Forelimb muscle (tissue), 1 donor: ENCODE data around the gene GABPB2. TPM values are rescaled to one million over a fixed set of nuclear protein-coding genes. Genes with fewer than 3 reads are reported as not detected.
"Not testable (repeated sequence)": the region's sequence is repeated elsewhere in the genome, so short reads cannot be mapped to it uniquely, and the experiment has no call there.

Source experiments
- DNase-seq: peaks from one replicate; pipeline ENCODE4 v3.0.0-alpha.2; 2013; ENCODE audit warnings: low read depth
- polyA plus RNA-seq: library from polyadenylated mRNA; unstranded; fragments of 120-200 nt; gene quantifications from one replicate; pipeline ENCODE4 v1.2.1, GENCODE V29; 2013; ENCODE audit not compliant: insufficient read length

Gene GABPB2
- polyA plus RNA-seq, 1 donor: 5.2 TPM

GRCh38 chr1:151060007-151060656 is 10.4 kb upstream of the GABPB2 start, which contains the start of gene MLLT11:
MLLT11 (plus strand) TSS chr1:151060397; CDS start chr1:151067225, 6,828 bp downstream.
- DNase-seq: peak; percentile 76

- no peak for DNase-seq
Measured at GRCh38 chr1:151060657-151061421, 9.7 kb upstream of the GABPB2 start.

- no peak for DNase-seq
Measured at GRCh38 chr1:151061704-151062103, 8.9 kb upstream of the GABPB2 start.

- DNase-seq: no peak
Measured at GRCh38 chr1:151062741-151063371, 7.7 kb upstream of the GABPB2 start.

- DNase-seq: no peak
Measured at GRCh38 chr1:151065089-151065645, 5.4 kb upstream of the GABPB2 start.

- no peak for DNase-seq
Measured at GRCh38 chr1:151067185-151067584, 3.4 kb upstream of the GABPB2 start.

GRCh38 chr1:151069103-151069486 is 1.5 kb upstream of the GABPB2 start:
- DNase-seq: no peak

GRCh38 chr1:151072224-151072623 is 1.7 kb downstream of the GABPB2 start:
- no peak for DNase-seq

- DNase-seq: no peak
Measured at GRCh38 chr1:151085953-151086559, 15.5 kb downstream of the GABPB2 start.

- not testable (repeated sequence) for DNase-seq
Measured at GRCh38 chr1:151097426-151097825, 26.9 kb downstream of the GABPB2 start.

- DNase-seq: no peak
Measured at GRCh38 chr1:151098126-151098525, 27.6 kb downstream of the GABPB2 start.

GRCh38 chr1:151104630-151105029 is 34.1 kb downstream of the GABPB2 start:
- DNase-seq: no peak

GRCh38 chr1:151106894-151107293 is 36.3 kb downstream of the GABPB2 start:
- no peak for DNase-seq

GRCh38 chr1:151108331-151108730 is 37.8 kb downstream of the GABPB2 start:
- no peak for DNase-seq

GRCh38 chr1:151113877-151114276 is 43.3 kb downstream of the GABPB2 start:
- no peak for DNase-seq

GRCh38 chr1:151124763-151125403 is 54.3 kb downstream of the GABPB2 start:
- no peak for DNase-seq

GRCh38 chr1:151128800-151129199 is 58.2 kb downstream of the GABPB2 start:
- no peak for DNase-seq

- DNase-seq: peak; percentile 63
Measured at GRCh38 chr1:151130987-151131586, 60.5 kb downstream of the GABPB2 start.

- DNase-seq: no peak
Measured at GRCh38 chr1:151131701-151132334, 61.3 kb downstream of the GABPB2 start.

- no peak for DNase-seq
Measured at GRCh38 chr1:151132335-151133017, 61.9 kb downstream of the GABPB2 start.
